Neural cell (in vitro differentiated cells): Measurements from ENCODE around the gene MMP13. TPM values are rescaled to one million over a fixed set of nuclear protein-coding genes. Genes with fewer than 3 reads are reported as not detected.

Experiments used
- H2AFZ ChIP-seq: fragments of 200-600, 300-800 bp; sonication (generic), shearing (Covaris generic); 2 replicates; pipeline ENCODE4 v1.6.0; 2014; ENCODE audit warnings: low read depth, mild to moderate bottlenecking, antibody characterized with exemption, low read length, moderate library complexity
- H3F3A ChIP-seq: fragments of 200-600 bp; shearing (Covaris generic); 2 replicates; pipeline ENCODE4 v1.6.1; 2016; ENCODE audit warnings: mild to moderate bottlenecking, moderate library complexity, mixed read lengths, antibody characterized with exemption, low read length; ENCODE audit not compliant: insufficient read depth, poor library complexity, severe bottlenecking
- H3K27ac ChIP-seq: fragments of 200-600, 300-800 bp; sonication (generic), shearing (Covaris generic); 2 replicates; pipeline ENCODE4 v1.5.1; 2014; ENCODE audit warnings: mild to moderate bottlenecking, low read length, moderate library complexity
- H3K27me3 ChIP-seq: fragments of 300-800, 200-600 bp; sonication (generic), shearing (Covaris generic); 2 replicates; pipeline ENCODE4 v1.6.0; 2014; ENCODE audit warnings: mild to moderate bottlenecking, low read depth, low read length, moderate library complexity; ENCODE audit not compliant: insufficient read depth
- H3K36me3 ChIP-seq: fragments of 300-800, 200-600 bp; sonication (generic), shearing (Covaris generic); 2 replicates; pipeline ENCODE4 v1.5.1; 2014; ENCODE audit warnings: mild to moderate bottlenecking, antibody characterized with exemption, low read length, moderate library complexity; ENCODE audit not compliant: insufficient read depth
- H3K4me2 ChIP-seq: fragments of 300-800, 200-600 bp; sonication (generic), shearing (Covaris generic); 2 replicates; pipeline ENCODE4 v1.6.0; 2014; ENCODE audit warnings: mild to moderate bottlenecking, low read length
- H3K4me3 ChIP-seq: fragments of 300-800, 200-600 bp; sonication (generic), shearing (Covaris generic); 2 replicates; pipeline ENCODE4 v1.5.1; 2014; ENCODE audit warnings: mild to moderate bottlenecking, low read length, moderate library complexity
- H3K79me2 ChIP-seq: fragments of 200-600 bp; shearing (Covaris generic); replicated peaks from 2 replicates; pipeline ENCODE4 v1.6.0; 2014; ENCODE audit warnings: mild to moderate bottlenecking, low read length, moderate library complexity; ENCODE audit not compliant: insufficient read depth
- H3K9ac ChIP-seq: fragments of 300-800, 200-600 bp; sonication (generic), shearing (Covaris generic); 2 replicates; pipeline ENCODE4 v1.6.1; 2016; ENCODE audit warnings: mild to moderate bottlenecking, low read length, mixed read lengths
- H3K9me2 ChIP-seq: fragments of 200-600 bp; shearing (Covaris generic); 2 replicates; pipeline ENCODE4 v1.6.1; 2016; ENCODE audit warnings: mild to moderate bottlenecking, low read length, mixed read lengths; ENCODE audit not compliant: insufficient read depth
- H3K9me3 ChIP-seq: fragments of 200-600, 300-800 bp; sonication (generic), shearing (Covaris generic); 2 replicates; pipeline ENCODE4 v1.6.1; 2016; ENCODE audit warnings: mild to moderate bottlenecking, mixed run types, low read length, moderate library complexity, mixed read lengths
- H4K20me1 ChIP-seq: fragments of 200-600 bp; shearing (Covaris generic); 2 replicates; pipeline ENCODE4 v1.6.1; 2016; ENCODE audit warnings: mild to moderate bottlenecking, mixed run types; ENCODE audit not compliant: insufficient read depth
- CTCF ChIP-seq: fragments of 450-650 bp; IDR thresholded peaks from 2 replicates; pipeline ENCODE4 v1.5.1; 2014; ENCODE audit warnings: antibody characterized with exemption, mild to moderate bottlenecking, moderate library complexity; ENCODE audit not compliant: poor library complexity, severe bottlenecking
- EP300 ChIP-seq: fragments of 450-650 bp; conservative IDR thresholded peaks from 2 replicates; pipeline ENCODE4 v1.6.1; 2014; ENCODE audit warnings: antibody characterized with exemption, mild to moderate bottlenecking, moderate library complexity; ENCODE audit not compliant: poor library complexity, severe bottlenecking
- EZH2 ChIP-seq: fragments of 200-600, 300-800 bp; shearing (Covaris generic), sonication (generic); IDR thresholded peaks from 2 replicates; pipeline ENCODE4 v1.6.1; 2014; ENCODE audit warnings: antibody characterized with exemption, low read length, borderline replicate concordance, mild to moderate bottlenecking; ENCODE audit not compliant: insufficient read depth, poor library complexity, severe bottlenecking
- MXI1 ChIP-seq: fragments of 450-650 bp; conservative IDR thresholded peaks from 2 replicates; pipeline ENCODE4 v1.6.1; 2014; ENCODE audit warnings: antibody characterized with exemption, mild to moderate bottlenecking; ENCODE audit not compliant: poor library complexity, severe bottlenecking
- POLR2AphosphoS5 ChIP-seq: IDR thresholded peaks from 2 replicates; pipeline ENCODE4 v1.6.1; 2012
- RAD21 ChIP-seq: fragments of 450-650 bp; conservative IDR thresholded peaks from 2 replicates; pipeline ENCODE4 v1.6.1; 2014; ENCODE audit warnings: antibody characterized with exemption, mild to moderate bottlenecking, moderate library complexity
- REST ChIP-seq: IDR thresholded peaks from 2 replicates; pipeline ENCODE4 v1.6.1; 2012; ENCODE audit warnings: borderline replicate concordance
- SMC3 ChIP-seq: fragments of 450-650 bp; conservative IDR thresholded peaks from 2 replicates; pipeline ENCODE4 v1.6.1; 2014; ENCODE audit warnings: antibody characterized with exemption, mild to moderate bottlenecking, moderate library complexity; ENCODE audit not compliant: poor library complexity
- TAF1 ChIP-seq: IDR thresholded peaks from 2 replicates; pipeline ENCODE4 v1.6.1; 2012; ENCODE audit warnings: low read depth
- polyA plus RNA-seq: library from polyadenylated mRNA; depleted of rRNA; stranded (reverse); fragments of >200 nt; gene quantifications from 2 replicates; pipeline ENCODE4 v1.2.3, GENCODE V29; 2014

Gene MMP13
- polyA plus RNA-seq, 1 donor from 2014 or later: not detected

- Histone ChIP-seq H3K27ac (no peak overlapping the region), H3K4me2 (no peak overlapping the region), H2AFZ (no peak overlapping the region), H3K36me3 (no peaks in the 10 kb centered on the region), H4K20me1 (no peaks in the 10 kb centered on the region), H3K9ac (no peak overlapping the region), H3K27me3 (no peaks in the 10 kb centered on the region), H3K79me2 (no peaks in the 10 kb centered on the region), H3K9me2 (no peaks in the 10 kb centered on the region), H3K4me3 (no peak overlapping the region), H3F3A (no peaks in the 10 kb centered on the region), H3K9me3 (no peaks in the 10 kb centered on the region)
- TF ChIP-seq TAF1 (no peak), RAD21 (no peak), MXI1 (no peak), EZH2 (no peak)
Observed at GRCh38 chr11:102967497-102967896, 12.0 kb upstream of the MMP13 start.

DNA sequence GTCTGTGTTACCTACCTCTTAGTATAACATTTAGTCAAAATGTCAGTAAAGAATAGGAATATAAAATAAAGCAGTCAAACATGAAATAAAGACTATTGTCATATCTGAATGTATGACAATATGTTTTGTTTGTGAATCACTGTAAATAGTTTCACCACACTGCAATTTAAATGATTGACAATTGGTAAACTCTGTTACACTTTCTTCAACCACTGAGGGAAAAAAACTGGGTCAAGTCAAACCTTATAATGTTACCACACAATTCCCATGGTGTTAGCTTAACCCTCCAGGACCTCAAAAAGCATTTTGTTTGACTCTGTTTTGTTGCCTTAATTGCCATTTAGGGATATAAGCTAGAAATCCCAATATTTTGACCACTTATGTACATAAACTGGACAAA is 10.5 kb upstream of the MMP13 start:
- TF ChIP-seq RAD21: no peak
- TF ChIP-seq CTCF: no peak
- no peak for TF ChIP-seq EZH2
- TF ChIP-seq MXI1: no peak
- TF ChIP-seq REST: no peak
- TF ChIP-seq SMC3: no peak
- TF ChIP-seq TAF1: no peak
- TF ChIP-seq EP300: no peak
- TF ChIP-seq POLR2AphosphoS5: no peak
- Histone ChIP-seq H3K27me3 (no peaks in the 10 kb centered on the region), H4K20me1 (no peaks in the 10 kb centered on the region), H2AFZ (no peak overlapping the region), H3K9me2 (no peaks in the 10 kb centered on the region), H3K4me2 (no peak overlapping the region), H3K27ac (no peak overlapping the region), H3K4me3 (no peak overlapping the region), H3K9me3 (no peaks in the 10 kb centered on the region), H3K9ac (no peak overlapping the region), H3F3A (no peaks in the 10 kb centered on the region), H3K36me3 (no peaks in the 10 kb centered on the region), H3K79me2 (no peaks in the 10 kb centered on the region)

GRCh38 chr11:102964867-102965266 is 9.3 kb upstream of the MMP13 start:
- Histone ChIP-seq H3K9me3 (no peaks in the 10 kb centered on the region), H3K9me2 (no peaks in the 10 kb centered on the region), H4K20me1 (no peaks in the 10 kb centered on the region), H3K79me2 (no peaks in the 10 kb centered on the region), H3K36me3 (no peaks in the 10 kb centered on the region), H3K27ac (no peak overlapping the region), H3K4me3 (no peak overlapping the region), H2AFZ (no peak overlapping the region), H3F3A (no peaks in the 10 kb centered on the region), H3K9ac (no peak overlapping the region), H3K4me2 (no peak overlapping the region), H3K27me3 (no peaks in the 10 kb centered on the region)
- TF ChIP-seq TAF1 (no peak), CTCF (no peak), MXI1 (no peak), EP300 (no peak), RAD21 (no peak), REST (no peak), SMC3 (no peak), EZH2 (no peak), POLR2AphosphoS5 (no peak)
